Measurements from ENCODE around the gene CLDN6.

CLDN6 gene

DNA sequence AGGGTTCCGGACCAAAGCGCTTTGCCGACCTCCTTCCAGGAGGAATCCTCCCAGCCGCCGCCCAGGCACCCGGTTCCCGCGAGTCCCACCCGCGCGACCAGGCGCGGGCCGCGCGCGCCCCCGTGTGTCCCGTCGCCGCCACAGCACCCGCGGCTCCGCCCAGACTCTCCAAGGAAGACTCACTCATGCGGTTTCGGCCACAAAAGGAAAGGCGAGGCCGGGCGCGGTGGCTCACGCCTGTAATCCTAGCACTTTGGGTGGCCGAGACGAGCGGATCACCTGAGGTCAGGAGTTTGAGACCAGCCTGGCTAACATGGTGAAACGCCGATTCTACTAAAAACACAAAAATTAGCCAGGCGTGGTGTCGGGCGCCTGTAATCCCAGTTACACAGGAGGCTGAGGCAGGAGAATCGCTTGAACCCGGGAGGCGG lies 34.3 kb downstream of the CLDN6 start:
- FAIRE-seq = no peak

DNA sequence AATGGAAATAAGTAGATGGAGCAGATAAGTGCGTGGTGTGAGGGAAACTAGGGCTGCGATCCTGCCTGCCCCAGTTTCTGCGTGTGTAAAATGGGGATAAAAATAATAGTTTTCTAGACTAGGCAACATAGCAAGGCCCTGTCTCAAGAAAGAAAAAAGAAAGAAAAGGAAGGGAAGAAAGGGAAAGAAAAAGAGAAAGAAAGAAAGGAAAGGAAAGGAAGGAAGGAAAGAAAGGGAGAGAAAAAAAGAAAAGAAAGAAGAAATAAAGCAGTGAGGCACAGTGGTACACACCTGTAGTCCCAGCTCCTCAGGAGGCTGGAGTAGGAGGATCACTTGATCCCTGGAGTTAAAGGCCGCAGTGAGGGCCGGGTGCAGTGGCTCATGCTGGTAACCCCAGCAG lies 35.6 kb downstream of the CLDN6 start:
- no peak for FAIRE-seq

DNA sequence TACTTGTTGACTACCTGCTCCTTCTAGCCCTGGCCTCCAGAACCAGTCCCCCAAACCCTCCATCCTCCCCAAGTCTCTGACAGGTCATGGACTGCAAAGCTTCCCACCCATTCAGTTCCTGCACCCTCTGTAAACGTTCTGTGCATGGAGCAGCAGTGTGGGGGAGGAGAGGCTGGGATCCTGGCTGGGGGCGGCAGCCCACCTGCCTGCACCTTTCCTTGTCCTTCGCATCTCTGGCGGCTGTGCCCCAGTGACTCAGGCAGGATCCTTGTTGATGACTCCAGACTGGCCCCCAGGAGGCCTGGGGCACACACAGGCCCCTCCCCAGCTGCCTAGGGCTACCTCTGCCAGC lies 36.1 kb downstream of the CLDN6 start:
- FAIRE-seq = no peak

DNA sequence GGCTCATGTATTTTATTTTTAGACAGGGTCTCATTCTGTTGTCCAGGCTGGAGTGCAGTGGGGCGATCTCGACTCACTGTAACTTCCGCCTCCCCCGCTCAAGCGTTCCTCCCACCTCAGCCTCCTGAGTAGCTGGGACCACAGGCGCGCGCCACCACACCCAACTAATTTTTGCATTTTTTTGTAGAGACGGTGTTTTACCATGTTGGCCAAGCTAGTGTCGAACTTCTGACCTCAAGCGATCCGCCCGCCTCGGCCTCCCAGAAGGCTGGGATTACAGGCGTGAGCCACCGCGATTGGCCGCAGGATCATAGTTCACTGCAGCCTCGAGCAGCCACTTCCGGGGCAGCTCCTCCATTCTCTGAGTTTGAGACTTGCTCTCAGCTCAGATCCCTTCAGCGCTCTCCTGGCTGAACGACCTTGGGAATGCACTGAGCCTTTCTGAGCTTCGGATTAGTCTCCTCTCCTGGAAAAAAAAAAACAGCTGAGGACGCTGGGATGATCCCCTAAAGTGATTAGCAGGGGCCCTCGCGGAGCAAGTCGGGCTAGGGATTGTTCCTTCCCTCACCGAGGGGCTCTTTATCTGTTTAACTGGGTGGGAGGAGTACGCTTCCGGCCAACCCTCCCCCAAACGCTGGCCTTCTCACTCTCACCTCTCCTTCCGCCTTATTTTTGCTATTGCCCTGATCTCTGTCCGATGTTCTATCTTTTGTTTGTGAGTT lies 36.6 kb downstream of the CLDN6 start:
- FAIRE-seq = no peak

DNA sequence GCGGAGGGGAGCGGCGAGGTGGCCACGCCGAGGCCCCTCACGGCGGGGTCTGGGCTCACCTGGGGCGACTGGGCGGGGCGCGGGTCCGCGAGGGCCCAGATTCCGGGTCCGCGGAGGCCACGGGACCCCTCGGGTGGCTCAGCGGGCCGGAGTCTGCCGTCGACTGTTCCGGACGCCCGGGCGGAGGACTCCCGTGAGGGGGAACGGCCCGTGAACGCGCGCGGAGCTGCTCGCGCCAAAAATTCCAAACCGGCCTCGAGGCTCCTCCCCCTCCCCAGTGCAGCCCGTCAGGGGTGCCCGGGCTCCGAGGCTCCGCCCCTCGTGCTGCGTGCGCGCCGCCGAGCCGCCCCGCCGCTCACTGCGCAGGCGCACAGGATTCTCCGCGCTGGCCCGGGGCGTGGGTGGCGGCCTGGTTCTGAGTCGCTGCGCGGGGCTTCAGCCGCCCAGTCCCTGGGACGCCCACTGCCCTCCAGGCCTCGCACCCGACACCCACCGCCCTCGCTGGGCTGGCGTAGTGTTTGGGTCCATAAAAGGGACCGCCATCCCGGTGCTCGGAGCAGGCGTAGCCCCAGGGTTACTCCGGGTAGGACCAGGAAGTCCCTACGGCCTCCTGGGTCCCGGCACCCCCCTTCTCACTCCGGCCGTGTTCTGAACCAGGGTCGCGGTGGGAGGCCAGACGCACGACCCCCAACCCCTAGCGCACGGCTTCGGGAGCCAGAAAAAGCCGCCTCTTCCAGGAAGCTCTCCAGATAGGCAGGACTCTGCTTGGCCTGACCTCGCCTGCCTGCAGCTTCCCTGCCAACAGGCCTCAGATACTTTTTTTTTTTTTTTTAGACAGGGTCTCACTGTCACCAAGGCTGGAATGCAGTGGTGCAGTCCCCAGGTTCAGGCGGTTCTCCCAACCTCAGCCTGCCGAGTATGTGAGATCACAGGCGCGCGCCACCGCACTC lies 37.5 kb downstream of the CLDN6 start, which contains the start of gene PKMYT1:
PKMYT1 (minus strand) TSS at position 220 of the 950 bp plus-strand sequence. CDS start 789 bp downstream, outside the sequence.
- FAIRE-seq = no peak

DNA sequence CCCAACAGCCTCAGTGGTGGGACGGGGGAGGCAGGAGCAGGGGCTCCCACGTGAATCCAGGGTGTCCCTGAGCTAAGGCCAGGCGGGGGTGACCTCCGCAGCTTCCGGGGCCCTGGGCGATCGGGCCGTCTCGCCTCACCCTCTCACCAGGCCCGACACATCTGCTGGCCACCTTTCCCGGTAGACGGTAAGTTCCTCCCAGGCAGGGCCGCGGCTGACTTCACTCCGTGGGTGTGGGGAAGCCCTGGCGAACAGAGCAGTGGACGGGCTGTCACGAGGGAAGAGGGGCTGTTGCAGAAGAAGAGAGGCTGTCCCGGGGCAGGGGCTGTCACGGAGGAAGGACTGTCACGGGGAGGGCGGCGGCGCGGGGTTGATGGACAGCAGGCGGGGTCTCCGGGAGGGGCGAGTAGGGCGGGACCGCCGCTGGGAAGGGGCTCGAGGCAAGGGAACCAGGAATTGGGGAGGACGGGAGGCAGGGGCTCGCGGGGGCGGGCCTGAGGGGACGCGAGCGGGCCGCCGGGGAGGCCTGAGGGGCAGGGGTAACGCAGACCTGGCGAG lies 38.2 kb downstream of the CLDN6 start:
- no peak for FAIRE-seq

DNA sequence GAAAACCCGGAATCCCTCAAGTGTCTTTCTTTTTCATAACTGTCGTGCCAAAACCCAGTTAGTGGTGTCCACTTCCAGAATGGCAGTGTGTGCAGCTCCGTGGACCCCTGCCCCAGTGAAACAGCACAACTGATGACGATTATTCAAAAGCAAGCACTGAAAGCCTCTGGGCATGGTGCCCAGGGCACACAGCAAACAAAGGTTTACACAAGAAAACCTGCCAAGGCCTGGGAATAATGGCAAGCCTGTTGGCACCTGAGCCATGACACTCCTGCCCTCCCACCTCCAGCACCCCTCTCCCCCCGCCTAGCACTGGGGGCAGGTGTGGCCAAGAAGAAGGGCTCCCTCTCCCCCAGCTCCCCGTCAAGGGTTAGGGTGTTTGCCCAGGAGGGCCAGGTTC lies 40.5 kb downstream of the CLDN6 start:
- no peak for FAIRE-seq

DNA sequence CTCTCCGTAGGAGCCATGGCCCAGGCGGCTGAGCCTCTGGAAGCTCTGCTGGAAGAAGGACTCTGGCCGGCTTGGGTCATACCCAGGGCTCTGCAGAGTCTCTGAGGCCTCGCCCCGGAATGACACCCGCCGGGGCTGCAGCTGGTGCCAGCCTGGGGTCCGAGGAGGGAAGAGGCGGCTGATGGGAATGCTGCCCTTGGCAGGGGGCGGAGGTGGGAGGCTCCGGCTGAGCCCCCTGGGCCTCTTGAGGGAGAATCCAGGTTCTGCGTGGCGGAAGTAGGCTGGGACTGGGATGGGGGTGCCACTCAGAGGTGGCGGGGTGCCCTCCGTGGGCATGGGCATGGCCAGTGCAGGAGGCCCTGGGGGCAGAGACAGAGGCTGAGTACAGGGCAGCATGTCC lies 41.3 kb downstream of the CLDN6 start:
- no peak for FAIRE-seq

DNA sequence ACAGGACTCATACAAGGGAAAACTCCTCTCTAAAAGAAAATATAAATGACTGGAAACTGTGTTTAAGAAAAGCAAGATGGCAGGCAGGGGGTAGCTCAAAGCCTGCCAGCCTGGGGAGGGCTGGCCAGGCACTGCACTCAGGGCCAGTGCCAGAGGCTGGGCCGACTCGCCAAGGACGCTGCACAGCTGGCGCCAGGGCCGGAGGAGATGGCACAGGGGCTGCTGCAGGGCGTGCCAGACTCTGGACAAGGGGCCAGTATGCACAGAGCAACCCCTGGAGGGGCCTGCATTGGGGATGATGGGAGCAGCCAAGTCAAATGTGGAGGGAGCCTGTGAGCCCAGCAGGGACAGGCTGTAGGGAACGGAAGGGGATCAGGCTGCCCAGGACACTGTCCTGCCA lies 41.8 kb downstream of the CLDN6 start:
- FAIRE-seq = no peak

DNA sequence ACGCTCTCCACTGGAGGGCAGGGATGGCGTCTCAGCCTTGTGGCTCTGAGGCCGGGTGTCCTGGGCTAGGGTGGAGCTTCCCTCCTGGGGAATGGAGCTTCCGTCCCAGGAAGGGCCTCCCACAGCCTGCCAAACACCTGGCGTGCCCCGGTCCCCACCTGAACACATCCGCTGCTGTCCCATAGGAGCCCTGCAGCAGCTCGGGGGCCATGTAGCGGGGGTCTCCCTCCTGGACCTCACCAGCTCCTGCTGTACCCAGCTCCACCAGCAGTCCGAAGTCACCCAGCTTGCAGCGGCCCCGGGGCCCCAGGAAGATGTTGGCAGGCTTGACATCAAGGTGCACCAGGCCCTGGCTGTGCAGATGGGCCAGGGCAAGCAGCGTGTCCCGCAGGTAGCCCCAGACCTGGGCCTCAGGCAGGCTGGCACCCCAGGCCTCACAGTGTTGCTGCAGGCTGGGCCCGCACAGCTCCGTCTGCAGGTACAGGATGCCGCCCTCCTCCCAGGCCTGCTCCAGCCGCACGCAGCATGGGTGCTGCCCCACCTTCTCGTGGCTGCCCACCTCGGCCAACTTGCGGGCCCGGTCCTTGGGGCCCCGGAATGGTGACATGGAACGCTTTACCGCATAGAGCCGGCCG lies 42.7 kb downstream of the CLDN6 start:
- FAIRE-seq = no peak

DNA sequence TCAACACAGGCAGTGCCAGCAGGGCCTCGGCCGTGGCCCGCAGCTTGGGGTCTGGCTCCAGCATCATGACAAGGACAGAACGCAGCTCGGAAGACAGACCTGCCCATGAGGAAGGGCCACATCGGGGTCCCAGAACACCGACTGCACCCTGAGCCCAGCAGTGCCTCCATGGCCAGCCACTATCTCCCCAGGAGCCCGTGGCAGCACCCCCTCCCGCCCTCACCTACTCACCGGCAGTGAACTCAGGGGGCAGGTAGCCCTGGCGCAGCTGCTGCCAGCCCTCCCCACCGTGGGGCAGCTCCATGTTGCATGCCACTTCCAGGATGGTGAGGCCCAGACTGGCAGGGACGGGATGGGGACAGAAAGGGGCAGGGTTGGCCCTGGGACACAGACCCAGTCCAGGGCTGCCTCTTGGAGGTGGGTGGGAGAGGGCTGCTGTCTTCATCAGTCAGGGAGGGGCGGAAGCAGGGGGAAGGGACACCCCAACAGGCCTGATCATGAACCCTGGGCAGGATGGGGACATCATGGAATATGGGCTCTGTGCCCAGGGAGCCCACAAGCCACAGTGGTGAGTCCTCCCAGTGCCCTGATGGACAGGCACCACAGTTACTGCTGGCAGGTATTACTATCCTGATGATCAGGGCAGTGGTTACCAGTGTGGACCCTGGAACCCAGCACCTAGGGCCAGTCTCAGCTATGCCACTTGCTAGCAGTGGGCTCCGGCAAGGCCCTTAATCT lies 43.5 kb downstream of the CLDN6 start:
- no peak for FAIRE-seq

DNA sequence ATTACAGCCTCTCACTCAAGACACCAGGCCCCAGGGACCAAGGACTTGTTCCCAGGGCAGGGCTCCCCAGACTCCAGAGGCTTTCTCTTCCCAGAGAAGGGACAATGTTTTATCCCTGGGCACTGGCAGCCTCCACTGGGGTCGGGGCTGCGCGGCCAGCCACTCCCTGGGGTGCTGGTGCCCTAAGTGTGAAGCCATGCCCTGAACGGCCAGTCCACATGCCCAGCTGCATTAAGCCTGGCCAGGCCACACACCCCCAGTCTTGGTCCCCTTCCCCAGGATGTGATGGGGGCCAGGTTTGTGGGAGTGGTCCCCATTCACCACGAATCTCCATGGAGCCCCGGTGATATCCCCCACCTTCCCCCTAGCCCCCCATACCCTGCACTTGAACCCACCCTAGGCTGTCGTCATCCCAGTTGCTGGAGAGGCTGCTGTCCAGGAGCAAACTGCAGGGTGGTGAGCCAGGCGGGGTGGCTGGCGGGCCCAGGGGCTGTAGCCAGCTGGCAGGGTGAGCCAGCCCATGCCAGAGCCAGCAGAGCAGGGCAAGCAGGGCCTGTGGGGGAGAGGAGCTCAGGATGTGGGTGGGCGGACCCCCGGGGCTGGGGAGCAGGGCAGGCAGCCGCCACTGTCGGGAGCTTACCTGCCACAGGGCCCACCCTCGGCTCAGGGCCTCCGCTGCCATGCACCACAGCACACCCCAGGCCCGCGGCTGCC lies 44.2 kb downstream of the CLDN6 start:
- no peak for FAIRE-seq

DNA sequence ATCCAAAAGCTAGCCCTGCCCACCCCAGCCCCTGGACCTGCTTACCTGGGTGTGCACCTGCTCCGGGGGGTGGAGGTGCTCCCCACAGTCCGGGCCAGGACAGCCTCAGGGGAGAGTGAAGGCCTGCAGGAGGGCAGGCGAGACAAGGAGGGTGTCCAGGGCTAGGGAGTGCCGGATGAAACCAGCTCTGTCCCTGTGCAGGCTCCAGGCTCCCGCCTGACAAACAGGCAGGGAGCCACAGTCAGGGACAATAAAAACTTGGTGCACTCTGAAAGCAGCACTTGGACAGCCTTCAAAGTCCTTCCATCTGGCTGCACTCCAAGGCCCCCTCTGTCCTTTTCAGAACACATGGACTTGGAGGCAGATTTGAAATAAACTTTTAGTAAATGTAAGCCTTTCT lies 44.9 kb downstream of the CLDN6 start:
- FAIRE-seq = no peak

DNA sequence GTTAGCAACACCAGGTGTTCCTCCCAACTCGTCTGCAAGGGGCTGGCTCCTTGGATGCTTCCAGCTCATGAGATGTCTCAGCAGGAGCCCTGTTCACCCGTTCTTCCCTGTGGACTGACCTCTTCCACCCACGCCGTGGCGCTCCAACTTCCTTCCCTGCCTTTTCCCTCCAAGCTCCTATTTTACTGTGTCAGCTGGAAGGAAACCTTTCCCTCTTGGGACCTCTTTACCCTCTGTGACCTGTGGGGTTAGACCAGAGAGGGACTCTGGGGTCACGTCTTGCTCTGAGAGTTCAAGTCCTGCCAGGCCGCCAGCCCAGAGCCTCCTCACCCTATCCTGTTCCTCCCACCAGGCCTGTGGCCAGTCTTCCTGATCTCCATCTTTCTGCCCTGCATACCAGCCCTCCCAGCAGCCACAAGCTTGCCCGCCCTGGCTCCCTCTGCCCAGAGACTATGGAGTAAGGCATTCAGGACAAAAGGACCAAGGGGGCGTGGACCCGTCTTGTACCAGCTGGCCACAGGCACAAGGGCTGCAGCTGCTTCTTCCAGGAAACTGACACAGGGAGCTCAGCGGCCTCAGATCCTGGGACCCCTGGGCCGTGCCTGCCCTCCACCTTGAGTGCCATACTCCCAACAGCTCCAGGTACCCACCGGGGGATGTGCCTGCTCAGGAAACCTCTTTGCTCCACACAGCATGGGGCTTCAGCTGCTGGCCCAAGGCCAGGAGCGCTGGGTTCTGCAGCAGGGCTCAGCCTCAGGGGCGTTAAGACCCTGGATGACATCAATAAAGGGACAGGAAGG lies 45.8 kb downstream of the CLDN6 start:
- FAIRE-seq = no peak

DNA sequence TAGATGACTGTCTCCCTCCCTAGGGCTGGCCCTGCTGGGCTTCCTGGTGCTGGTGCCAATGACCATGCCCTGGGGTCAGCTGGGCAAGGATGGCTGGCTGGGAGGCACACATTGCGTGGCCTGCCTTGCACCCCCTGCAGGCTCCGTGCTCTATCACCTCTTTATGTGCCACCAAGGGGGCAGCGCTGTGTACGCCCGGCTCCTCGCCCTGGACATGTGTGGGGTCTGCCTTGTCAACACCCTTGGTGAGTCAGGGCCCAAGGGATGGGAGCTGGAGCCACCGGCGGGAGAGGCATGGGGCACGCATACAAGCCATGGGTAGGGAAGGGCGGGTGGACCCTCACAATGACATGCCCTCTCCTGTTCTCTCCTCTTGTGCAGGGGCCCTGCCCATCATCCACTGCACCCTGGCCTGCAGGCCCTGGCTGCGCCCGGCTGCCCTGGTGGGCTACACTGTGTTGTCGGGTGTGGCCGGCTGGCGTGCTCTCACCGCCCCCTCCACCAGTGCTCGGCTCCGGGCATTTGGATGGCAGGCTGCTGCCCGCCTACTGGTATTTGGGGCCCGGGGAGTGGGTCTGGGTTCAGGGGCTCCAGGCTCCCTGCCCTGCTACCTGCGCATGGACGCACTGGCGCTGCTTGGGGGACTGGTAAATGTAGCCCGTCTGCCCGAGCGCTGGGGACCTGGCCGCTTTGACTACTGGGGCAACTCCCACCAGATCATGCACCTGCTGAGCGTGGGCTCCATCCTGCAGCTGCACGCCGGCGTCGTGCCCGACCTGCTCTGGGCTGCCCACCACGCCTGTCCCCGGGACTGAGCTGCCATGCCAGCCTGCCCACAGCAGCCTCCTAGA lies 46.6 kb downstream of the CLDN6 start:
- FAIRE-seq = no peak

DNA sequence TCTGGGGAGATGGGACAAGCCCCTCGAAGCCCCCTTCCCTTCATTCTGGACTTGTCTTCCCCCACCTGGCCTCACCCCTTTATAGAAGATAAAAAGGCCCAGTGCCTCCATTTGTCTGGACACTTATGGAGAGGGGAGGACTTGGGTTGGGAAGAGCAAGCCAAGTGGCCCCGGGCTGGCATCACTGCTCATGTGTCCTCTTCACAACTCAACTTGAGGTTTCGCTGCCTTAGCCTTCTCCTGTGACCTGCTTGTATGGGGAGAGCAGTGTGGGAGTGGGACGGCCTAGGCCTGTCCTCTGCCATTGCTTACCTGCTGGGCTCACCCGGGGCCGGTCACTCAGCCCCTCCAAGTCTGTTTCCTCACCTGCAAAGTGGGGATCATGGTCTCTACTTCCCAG lies 47.4 kb downstream of the CLDN6 start:
- no peak for FAIRE-seq

DNA sequence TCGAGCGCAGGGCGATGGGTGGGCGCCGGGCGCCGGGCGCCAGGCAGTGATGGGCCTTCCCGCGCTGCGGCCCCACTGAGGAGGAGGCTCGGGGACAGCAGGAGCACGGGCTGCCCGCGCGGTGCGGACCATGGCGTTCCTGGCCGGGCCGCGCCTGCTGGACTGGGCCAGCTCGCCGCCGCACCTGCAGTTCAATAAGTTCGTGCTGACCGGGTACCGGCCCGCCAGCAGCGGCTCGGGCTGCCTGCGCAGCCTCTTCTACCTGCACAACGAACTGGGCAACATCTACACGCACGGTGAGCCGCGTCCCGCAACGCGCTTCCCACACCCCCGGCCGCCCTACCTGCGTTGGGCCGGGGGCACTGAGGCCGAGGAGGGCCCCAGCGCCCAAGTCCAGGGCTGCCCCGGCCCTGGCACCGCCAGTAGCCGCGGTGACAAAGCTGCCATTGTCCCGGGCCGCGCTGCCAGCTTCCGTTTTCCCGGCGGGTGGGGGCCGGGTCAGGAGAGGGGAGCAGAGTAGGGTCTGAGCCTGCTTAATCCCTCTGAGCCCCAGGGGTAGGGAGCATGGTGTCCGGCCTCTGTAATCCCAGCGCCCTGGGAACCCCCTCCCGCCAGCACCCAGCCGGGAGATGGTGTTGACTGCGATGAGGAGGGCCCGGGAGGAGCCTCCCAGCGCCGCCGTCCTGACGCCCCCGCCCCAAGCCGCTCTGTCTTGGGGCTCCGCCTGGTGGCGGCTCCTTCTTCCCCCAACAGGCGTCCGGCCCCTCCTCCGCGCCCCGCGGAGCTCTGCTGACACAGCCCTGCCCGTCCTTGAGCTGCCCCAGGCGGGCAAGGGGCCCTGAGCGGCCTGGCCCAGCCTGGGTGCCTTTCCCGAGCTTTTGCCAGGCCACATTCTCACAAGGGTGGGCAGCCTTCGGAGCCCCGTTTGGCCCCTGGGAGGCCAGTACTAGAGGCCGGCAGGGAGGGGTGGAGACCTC lies 48.1 kb downstream of the CLDN6 start:
- FAIRE-seq = no peak

DNA sequence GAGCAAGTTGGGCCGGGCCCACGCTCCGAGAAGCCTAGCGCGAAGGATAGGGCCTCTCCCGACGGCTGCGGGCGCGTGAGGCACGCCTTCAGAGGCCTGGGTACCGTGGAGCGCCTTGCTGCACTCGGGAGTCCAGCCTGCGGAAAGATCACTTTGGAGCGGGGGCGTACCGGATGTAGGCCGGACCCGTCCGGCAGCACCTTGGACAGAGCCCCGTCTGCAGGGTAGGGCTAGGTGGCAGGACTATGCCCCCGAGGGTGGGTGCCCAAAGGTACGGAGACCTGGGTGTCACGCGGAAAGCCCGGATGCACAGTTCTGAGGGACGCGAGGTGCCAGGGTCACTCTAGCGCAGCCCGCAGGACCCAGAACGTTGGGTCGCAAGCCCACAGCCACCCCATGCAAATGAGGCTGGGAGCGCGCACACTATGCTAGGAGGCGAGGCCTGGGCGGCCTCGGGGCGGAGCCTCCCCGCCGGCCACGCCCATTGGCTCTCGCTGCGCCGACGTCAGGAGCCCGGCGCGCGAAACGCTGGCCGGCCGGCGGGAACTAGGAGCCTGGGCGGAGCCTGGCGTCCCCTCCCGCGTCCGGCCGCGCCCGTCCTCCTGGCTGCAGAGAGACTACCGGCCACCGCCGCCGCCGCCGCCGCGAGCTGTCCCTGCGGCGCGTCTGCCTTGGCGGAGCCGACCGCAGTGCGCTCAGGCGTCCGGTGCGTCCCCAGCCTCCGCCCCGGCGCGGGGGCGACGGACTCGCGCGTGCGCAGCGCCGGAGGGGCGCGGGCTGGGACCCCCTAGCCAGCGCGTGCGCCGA lies 49.0 kb downstream of the CLDN6 start, which contains the start of gene PAQR4:
PAQR4 (plus strand) TSS at position 611 of the 807 bp plus-strand sequence. CDS start 327 bp downstream, outside the sequence.
- no peak for FAIRE-seq
